OCI-LY7 (cell line): ENCODE measurements around the gene B4GALT6.

Experiments used
- EZH2phosphoT487 ChIP-seq: fragments of 200-600 bp; sonication (generic); IDR thresholded peaks from 2 replicates; pipeline ENCODE4 v1.6.1; 2018; ENCODE audit warnings: low read depth, borderline replicate concordance, mild to moderate bottlenecking, mixed run types, antibody characterized with exemption, low read length, moderate library complexity, mixed read lengths
- TF ChIP-seq, protein P1 (sequence below): fragments of 200-600 bp; sonication (generic); conservative IDR thresholded peaks from 2 replicates; pipeline ENCODE4 v1.5.1; 2014; ENCODE audit warnings: mild to moderate bottlenecking, antibody characterized with exemption, low read length, moderate library complexity, mixed read lengths

DNA sequence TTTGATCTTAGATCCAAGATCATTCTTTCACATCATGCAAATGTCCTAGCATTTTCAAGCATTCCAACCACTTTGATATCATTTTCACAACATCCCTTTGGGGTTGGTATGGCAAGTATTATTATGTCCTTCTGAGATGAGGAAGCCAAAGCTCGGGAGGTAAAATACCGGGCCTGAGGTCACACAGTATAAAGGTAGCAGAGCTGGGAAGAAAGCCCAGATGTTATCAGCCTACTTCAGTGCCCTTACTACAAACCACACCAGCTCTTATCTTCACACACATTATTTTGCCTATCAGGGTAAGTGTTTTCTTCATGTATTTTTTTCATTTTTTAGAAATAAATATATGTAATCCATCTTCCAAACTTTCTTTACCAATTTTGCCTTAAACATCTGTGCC, 4.2 kb upstream of the B4GALT6 start:
- TF ChIP-seq, protein P1, sequence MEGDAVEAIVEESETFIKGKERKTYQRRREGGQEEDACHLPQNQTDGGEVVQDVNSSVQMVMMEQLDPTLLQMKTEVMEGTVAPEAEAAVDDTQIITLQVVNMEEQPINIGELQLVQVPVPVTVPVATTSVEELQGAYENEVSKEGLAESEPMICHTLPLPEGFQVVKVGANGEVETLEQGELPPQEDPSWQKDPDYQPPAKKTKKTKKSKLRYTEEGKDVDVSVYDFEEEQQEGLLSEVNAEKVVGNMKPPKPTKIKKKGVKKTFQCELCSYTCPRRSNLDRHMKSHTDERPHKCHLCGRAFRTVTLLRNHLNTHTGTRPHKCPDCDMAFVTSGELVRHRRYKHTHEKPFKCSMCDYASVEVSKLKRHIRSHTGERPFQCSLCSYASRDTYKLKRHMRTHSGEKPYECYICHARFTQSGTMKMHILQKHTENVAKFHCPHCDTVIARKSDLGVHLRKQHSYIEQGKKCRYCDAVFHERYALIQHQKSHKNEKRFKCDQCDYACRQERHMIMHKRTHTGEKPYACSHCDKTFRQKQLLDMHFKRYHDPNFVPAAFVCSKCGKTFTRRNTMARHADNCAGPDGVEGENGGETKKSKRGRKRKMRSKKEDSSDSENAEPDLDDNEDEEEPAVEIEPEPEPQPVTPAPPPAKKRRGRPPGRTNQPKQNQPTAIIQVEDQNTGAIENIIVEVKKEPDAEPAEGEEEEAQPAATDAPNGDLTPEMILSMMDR: no peak
- TF ChIP-seq EZH2phosphoT487: no peak
